EH (cell line): Measurements from ENCODE around the gene TACC3.

Experiments used
- DNase-seq: peaks from one replicate; pipeline ENCODE4 v3.0.0-alpha.2; 2015; ENCODE audit warnings: low read depth

The TACC3 gene

GRCh38 chr4:1703867-1704266, 17.5 kb upstream of the TACC3 start:
- no peak for DNase-seq

- DNase-seq: no peak
These were observed 15.6 kb upstream of the TACC3 start for GRCh38 chr4:1705732-1706131.

GRCh38 chr4:1706358-1706757, 15.0 kb upstream of the TACC3 start:
- no peak for DNase-seq

- DNase-seq: peak; percentile 31
These were observed 12.7 kb upstream of the TACC3 start for GRCh38 chr4:1708581-1708980.

- DNase-seq: no peak
These were observed 10.2 kb upstream of the TACC3 start for GRCh38 chr4:1711055-1711570.

GRCh38 chr4:1711571-1712215, 9.6 kb upstream of the TACC3 start:
- DNase-seq: peak; percentile 61

GRCh38 chr4:1712216-1713002, 8.9 kb upstream of the TACC3 start, which contains the start of gene SLBP:
Gene SLBP, minus strand, starts transcription at chr4:1712319. Its CDS starts 131 bp downstream, at chr4:1712188.
- peak; percentile 94 for DNase-seq

- peak; percentile 18 for DNase-seq
These were observed 8.1 kb upstream of the TACC3 start for GRCh38 chr4:1713003-1713851.

- DNase-seq: no peak
These were observed 6.9 kb upstream of the TACC3 start for GRCh38 chr4:1714303-1715001.

- DNase-seq: no peak
These were observed 6.1 kb upstream of the TACC3 start for GRCh38 chr4:1715002-1715758.

GRCh38 chr4:1716065-1716945, 5.0 kb upstream of the TACC3 start:
- DNase-seq: no peak

GRCh38 chr4:1717129-1718094, 3.9 kb upstream of the TACC3 start:
- no peak for DNase-seq

- no peak for DNase-seq
These were observed 3.0 kb upstream of the TACC3 start for GRCh38 chr4:1718095-1718850.

GRCh38 chr4:1720163-1720983, 948 bp upstream of the TACC3 start:
- peak; percentile 56 for DNase-seq

- peak; percentile 15 for DNase-seq
These were observed 587 bp downstream of the TACC3 start for GRCh38 chr4:1721666-1722550.

- peak; percentile 38 for DNase-seq
These were observed 1.3 kb downstream of the TACC3 start for GRCh38 chr4:1722551-1723118.
